Progenitor cell of endocrine pancreas (in vitro differentiated cells): Measurements from ENCODE around the gene RHOB. TPM values are rescaled to one million over a fixed set of nuclear protein-coding genes. Genes with fewer than 3 reads are reported as not detected.

ENCODE experiments used
- DNase-seq: peaks from one replicate; pipeline ENCODE4 v3.0.0; 2021; ENCODE audit warnings: low spot score; ENCODE audit not compliant: unreplicated experiment
- H3K27ac Mint-ChIP-seq: 2 replicates; pipeline ENCODE4 v1.8.0; 2021; ENCODE audit warnings: mild to moderate bottlenecking, moderate library complexity, mixed read lengths
- H3K27me3 Mint-ChIP-seq: 2 replicates; pipeline ENCODE4 v1.8.0; 2021; ENCODE audit warnings: mixed read lengths
- H3K36me3 Mint-ChIP-seq: 2 replicates; pipeline ENCODE4 v1.8.0; 2022; ENCODE audit warnings: mixed read lengths; ENCODE audit not compliant: insufficient read depth
- H3K4me1 Mint-ChIP-seq: 2 replicates; pipeline ENCODE4 v1.8.0; 2021; ENCODE audit warnings: low read depth, mixed read lengths
- H3K4me3 Mint-ChIP-seq: 2 replicates; pipeline ENCODE4 v1.8.0; 2021; ENCODE audit warnings: low read depth, mild to moderate bottlenecking, moderate library complexity, mixed read lengths
- H3K9me3 Mint-ChIP-seq: 2 replicates; pipeline ENCODE4 v1.8.0; 2021; ENCODE audit warnings: low read depth, mixed read lengths
- CTCF ChIP-seq: fragments of 200-600 bp; sonication (generic); IDR thresholded peaks from one replicate; pipeline ENCODE4 v1.5.0; 2021; ENCODE audit warnings: antibody characterized with exemption, mild to moderate bottlenecking; ENCODE audit not compliant: unreplicated experiment
- total RNA-seq: library from RNA; stranded (reverse); gene quantifications from 2 replicates; pipeline ENCODE4 v1.2.1, GENCODE V29; 2021

Gene RHOB
- total RNA-seq, 1 donor from 2014 or later = 148 TPM

- no peak for TF ChIP-seq CTCF
- Mint-ChIP-seq H3K9me3 (no peaks in the 10 kb centered on the region), H3K4me3 (no peak overlapping the region), H3K4me1 (no peaks in the 10 kb centered on the region), H3K27me3 (peaks cover 14% of the 10 kb centered on the region), H3K27ac (no peak overlapping the region), H3K36me3 (no peaks in the 10 kb centered on the region)
- DNase-seq = no peak
These were observed 49.4 kb downstream of the RHOB start for GRCh38 chr2:20496076-20496872.

- no peaks in the 10 kb centered on the region for H3K9me3 Mint-ChIP-seq
- no peaks in the 10 kb centered on the region for H3K36me3 Mint-ChIP-seq
- H3K27ac Mint-ChIP-seq = no peak overlapping the region
- H3K4me3 Mint-ChIP-seq = no peak overlapping the region
- no peak for DNase-seq
- no peaks in the 10 kb centered on the region for H3K4me1 Mint-ChIP-seq
- TF ChIP-seq CTCF = no peak
- peaks cover 15% of the 10 kb centered on the region for H3K27me3 Mint-ChIP-seq
These were observed 50.1 kb downstream of the RHOB start for GRCh38 chr2:20496942-20497341.

Other genes starting within 250 kb of the RHOB start
- 35.1 and 38.7 TPM in 2 replicates for gene SDC1, start 221.9 kb upstream of the RHOB start, total RNA-seq
- gene PUM2, start 96.2 kb upstream of the RHOB start, total RNA-seq = 123 and 128 TPM in 2 replicates
- gene HS1BP3, start 204.0 kb downstream of the RHOB start, total RNA-seq = 15.9 and 16.5 TPM in 2 replicates
- 0.16 and 0.17 TPM in 2 replicates for gene GDF7, start 220.1 kb downstream of the RHOB start, total RNA-seq